Measurements from ENCODE around the gene STK10.

Gene STK10

GRCh38 chr5:172064358-172064757 lies 123.7 kb downstream of the STK10 start:
- H4K20me1 ChIP-seq (ENCODE audit: insufficient read depth) = no peaks in the 10 kb centered on the region
- H3K4me2 ChIP-seq = no peak overlapping the region
- H3K79me2 ChIP-seq (ENCODE audit: insufficient read depth, low read depth) = no peaks in the 10 kb centered on the region
- peaks cover 37% of the 10 kb centered on the region for H3K4me1 ChIP-seq (ENCODE audit: low read depth, poor library complexity, severe bottlenecking)
- H3K27me3 ChIP-seq (ENCODE audit: insufficient read depth, low read depth) = no peaks in the 10 kb centered on the region
- no peak overlapping the region for H3K9ac ChIP-seq
- H3K27ac ChIP-seq = no peak overlapping the region
- H3K4me3 ChIP-seq (IDR thresholded peaks at IDR 0.05; ENCODE audit: insufficient read depth, low read depth, low read length) = no peak overlapping the region
- no peaks in the 10 kb centered on the region for H3K36me3 ChIP-seq (ENCODE audit: insufficient read depth)
- TF ChIP-seq, protein P1, sequence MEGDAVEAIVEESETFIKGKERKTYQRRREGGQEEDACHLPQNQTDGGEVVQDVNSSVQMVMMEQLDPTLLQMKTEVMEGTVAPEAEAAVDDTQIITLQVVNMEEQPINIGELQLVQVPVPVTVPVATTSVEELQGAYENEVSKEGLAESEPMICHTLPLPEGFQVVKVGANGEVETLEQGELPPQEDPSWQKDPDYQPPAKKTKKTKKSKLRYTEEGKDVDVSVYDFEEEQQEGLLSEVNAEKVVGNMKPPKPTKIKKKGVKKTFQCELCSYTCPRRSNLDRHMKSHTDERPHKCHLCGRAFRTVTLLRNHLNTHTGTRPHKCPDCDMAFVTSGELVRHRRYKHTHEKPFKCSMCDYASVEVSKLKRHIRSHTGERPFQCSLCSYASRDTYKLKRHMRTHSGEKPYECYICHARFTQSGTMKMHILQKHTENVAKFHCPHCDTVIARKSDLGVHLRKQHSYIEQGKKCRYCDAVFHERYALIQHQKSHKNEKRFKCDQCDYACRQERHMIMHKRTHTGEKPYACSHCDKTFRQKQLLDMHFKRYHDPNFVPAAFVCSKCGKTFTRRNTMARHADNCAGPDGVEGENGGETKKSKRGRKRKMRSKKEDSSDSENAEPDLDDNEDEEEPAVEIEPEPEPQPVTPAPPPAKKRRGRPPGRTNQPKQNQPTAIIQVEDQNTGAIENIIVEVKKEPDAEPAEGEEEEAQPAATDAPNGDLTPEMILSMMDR (conservative IDR thresholded peaks at IDR 0.05; ENCODE audit: low read depth, low read length) = no peak
- H2AFZ ChIP-seq (ENCODE audit: low read depth) = no peak overlapping the region

GRCh38 chr5:172063463-172064235 lies 124.4 kb downstream of the STK10 start:
- TF ChIP-seq, protein P1 (conservative IDR thresholded peaks at IDR 0.05; ENCODE audit: low read depth, low read length) = no peak
- Histone ChIP-seq H4K20me1 (ENCODE audit: insufficient read depth) (no peaks in the 10 kb centered on the region), H3K4me3 (IDR thresholded peaks at IDR 0.05; ENCODE audit: insufficient read depth, low read depth, low read length) (no peak overlapping the region), H3K27ac (no peak overlapping the region), H3K4me2 (no peak overlapping the region), H3K36me3 (ENCODE audit: insufficient read depth) (no peaks in the 10 kb centered on the region), H3K27me3 (ENCODE audit: insufficient read depth, low read depth) (no peaks in the 10 kb centered on the region), H2AFZ (ENCODE audit: low read depth) (no peak overlapping the region), H3K4me1 (ENCODE audit: low read depth, poor library complexity, severe bottlenecking) (peaks cover 33% of the 10 kb centered on the region), H3K79me2 (ENCODE audit: insufficient read depth, low read depth) (no peaks in the 10 kb centered on the region), H3K9ac (no peak overlapping the region)

DNA sequence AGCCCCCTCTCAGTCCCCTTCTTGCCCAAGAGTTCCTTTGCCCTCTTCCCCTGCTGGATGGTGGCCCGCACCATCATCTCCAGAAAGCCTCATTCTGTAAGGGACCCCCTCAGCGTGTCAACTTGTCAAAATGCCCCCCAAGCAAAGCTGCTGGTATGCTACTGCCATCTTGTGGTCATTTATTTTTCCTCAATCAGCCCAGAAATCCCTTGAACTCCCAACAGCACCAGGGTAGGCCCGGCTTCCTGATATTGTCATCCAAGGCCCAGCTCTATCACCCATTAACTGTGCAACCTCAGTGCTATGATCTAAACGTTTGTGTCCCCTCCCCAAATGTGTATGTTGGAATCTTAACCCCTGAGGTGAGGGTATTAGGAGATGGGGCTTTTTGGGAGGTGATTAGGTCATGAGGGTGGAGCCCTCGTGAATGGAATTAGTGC lies 128.3 kb downstream of the STK10 start:
- Histone ChIP-seq H3K36me3 (ENCODE audit: insufficient read depth) (no peaks in the 10 kb centered on the region), H3K9ac (no peak overlapping the region)

DNA sequence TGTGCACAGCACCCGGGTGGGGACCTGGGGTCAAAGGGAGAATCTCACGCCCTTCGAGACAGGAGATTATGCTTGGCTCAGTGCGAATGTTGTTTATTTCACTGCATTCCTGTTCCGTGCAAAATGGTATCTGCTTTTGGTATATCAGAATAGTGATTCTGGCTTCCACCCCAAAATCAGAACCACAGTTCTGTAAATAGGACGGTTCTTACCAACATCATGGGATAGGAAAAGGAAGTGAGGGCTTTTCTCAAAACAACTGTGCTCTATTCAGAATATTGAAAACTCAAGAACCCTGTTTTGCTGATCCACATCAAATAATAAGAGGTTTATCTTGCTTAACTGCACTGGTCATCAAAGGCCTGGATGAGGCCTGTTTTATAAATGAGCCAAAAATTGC lies 129.9 kb downstream of the STK10 start:
- Histone ChIP-seq H3K9ac (no peak overlapping the region), H3K4me2 (no peak overlapping the region), H3K4me1 (ENCODE audit: low read depth, poor library complexity, severe bottlenecking) (no peaks in the 10 kb centered on the region), H3K79me2 (ENCODE audit: insufficient read depth, low read depth) (no peaks in the 10 kb centered on the region), H3K4me3 (IDR thresholded peaks at IDR 0.05; ENCODE audit: insufficient read depth, low read depth, low read length) (no peak overlapping the region), H2AFZ (ENCODE audit: low read depth) (no peak overlapping the region), H3K27me3 (ENCODE audit: insufficient read depth, low read depth) (no peaks in the 10 kb centered on the region), H3K27ac (no peak overlapping the region), H3K36me3 (ENCODE audit: insufficient read depth) (no peaks in the 10 kb centered on the region), H4K20me1 (ENCODE audit: insufficient read depth) (no peaks in the 10 kb centered on the region)
- TF ChIP-seq, protein P1 (conservative IDR thresholded peaks at IDR 0.05; ENCODE audit: low read depth, low read length) = no peak

More for the DNA sequence above, 128.3 kb downstream of the STK10 start:
- Histone ChIP-seq H3K27me3 (ENCODE audit: insufficient read depth, low read depth) (no peaks in the 10 kb centered on the region), H3K79me2 (ENCODE audit: insufficient read depth, low read depth) (no peaks in the 10 kb centered on the region), H3K4me2 (no peak overlapping the region), H3K27ac (no peak overlapping the region), H3K4me3 (IDR thresholded peaks at IDR 0.05; ENCODE audit: insufficient read depth, low read depth, low read length) (no peak overlapping the region), H3K4me1 (ENCODE audit: low read depth, poor library complexity, severe bottlenecking) (no peaks in the 10 kb centered on the region), H2AFZ (ENCODE audit: low read depth) (no peak overlapping the region), H4K20me1 (ENCODE audit: insufficient read depth) (no peaks in the 10 kb centered on the region)
- TF ChIP-seq, protein P1 (conservative IDR thresholded peaks at IDR 0.05; ENCODE audit: low read depth, low read length) = peak; percentile 67

Data from KMS-11 (cell line).